Uterus (tissue), 2 donors: ENCODE data around the gene MEF2A.

Source experiments
- POLR2A ChIP-seq, 2 donors: fragments of 450-650 bp; IDR thresholded peaks; one replicate each; pipeline ENCODE4 v1.6.1; 2016; ENCODE audit warnings: antibody characterized with exemption in 2 of 2, mild to moderate bottlenecking in 1 of 2, moderate library complexity in 1 of 2
- TF ChIP-seq, protein P1 (sequence below), 4 experiments: fragments of 200-600 bp in 2 of 4; fragments of 450-650 bp in 2 of 4; sonication (generic) in 2 of 4; IDR thresholded peaks; one replicate each; pipeline ENCODE4 v1.5.1; 2016 to 2019; ENCODE audit warnings: antibody characterized with exemption in 4 of 4, mild to moderate bottlenecking in 2 of 4, moderate library complexity in 1 of 4

- TF ChIP-seq POLR2A (IDR thresholded peaks at IDR 0.05) = no peak
- TF ChIP-seq, protein P1, sequence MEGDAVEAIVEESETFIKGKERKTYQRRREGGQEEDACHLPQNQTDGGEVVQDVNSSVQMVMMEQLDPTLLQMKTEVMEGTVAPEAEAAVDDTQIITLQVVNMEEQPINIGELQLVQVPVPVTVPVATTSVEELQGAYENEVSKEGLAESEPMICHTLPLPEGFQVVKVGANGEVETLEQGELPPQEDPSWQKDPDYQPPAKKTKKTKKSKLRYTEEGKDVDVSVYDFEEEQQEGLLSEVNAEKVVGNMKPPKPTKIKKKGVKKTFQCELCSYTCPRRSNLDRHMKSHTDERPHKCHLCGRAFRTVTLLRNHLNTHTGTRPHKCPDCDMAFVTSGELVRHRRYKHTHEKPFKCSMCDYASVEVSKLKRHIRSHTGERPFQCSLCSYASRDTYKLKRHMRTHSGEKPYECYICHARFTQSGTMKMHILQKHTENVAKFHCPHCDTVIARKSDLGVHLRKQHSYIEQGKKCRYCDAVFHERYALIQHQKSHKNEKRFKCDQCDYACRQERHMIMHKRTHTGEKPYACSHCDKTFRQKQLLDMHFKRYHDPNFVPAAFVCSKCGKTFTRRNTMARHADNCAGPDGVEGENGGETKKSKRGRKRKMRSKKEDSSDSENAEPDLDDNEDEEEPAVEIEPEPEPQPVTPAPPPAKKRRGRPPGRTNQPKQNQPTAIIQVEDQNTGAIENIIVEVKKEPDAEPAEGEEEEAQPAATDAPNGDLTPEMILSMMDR (IDR thresholded peaks at IDR 0.05) = no peak
Measured at GRCh38 chr15:99550077-99550476, 15.7 kb upstream of the MEF2A start.
